OCI-LY3 (cell line): ENCODE data around the gene PAQR6.

Experiments used
- H2AFZ ChIP-seq: fragments of 200-600, 300-600 bp; shearing (Covaris generic); 2 replicates; pipeline ENCODE4 v1.6.0; 2014; ENCODE audit warnings: antibody characterized with exemption, low read depth, low read length
- H3K27ac ChIP-seq: fragments of 200-600, 300-600 bp; sonication (generic); 2 replicates; pipeline ENCODE4 v1.5.1; 2014; ENCODE audit warnings: mild to moderate bottlenecking, low read length, moderate library complexity, mixed read lengths
- H3K27me3 ChIP-seq: fragments of 200-600, 300-600 bp; sonication (generic); 2 replicates; pipeline ENCODE4 v1.6.1; 2014; ENCODE audit warnings: low read depth, low read length, mixed read lengths
- H3K36me3 ChIP-seq: fragments of 200-600, 300-600 bp; sonication (generic); replicated peaks from 2 replicates; pipeline ENCODE3; 2014; ENCODE audit warnings: low read depth, low read length, mixed read lengths
- H3K4me1 ChIP-seq: fragments of 300-600, 200-600 bp; sonication (generic); 2 replicates; pipeline ENCODE4 v1.6.1; 2014; ENCODE audit warnings: low read length, mixed read lengths
- H3K4me2 ChIP-seq: fragments of 200-600, 300-600 bp; sonication (generic); 2 replicates; pipeline ENCODE4 v1.6.1; 2014; ENCODE audit warnings: low read length, mixed read lengths
- H3K4me3 ChIP-seq: fragments of 300-600, 200-600 bp; sonication (generic); 2 replicates; pipeline ENCODE4 v1.5.1; 2014; ENCODE audit warnings: antibody characterized with exemption, mild to moderate bottlenecking, low read length, moderate library complexity
- H3K79me2 ChIP-seq: fragments of 300-600, 200-600 bp; shearing (Covaris generic); 2 replicates; pipeline ENCODE4 v1.6.1; 2014; ENCODE audit warnings: mild to moderate bottlenecking, low read length, mixed read lengths
- H3K9ac ChIP-seq: fragments of 300-600, 200-600 bp; shearing (Covaris generic); 2 replicates; pipeline ENCODE4 v1.6.0; 2014; ENCODE audit warnings: mild to moderate bottlenecking, low read length, moderate library complexity
- H3K9me3 ChIP-seq: fragments of 200-600, 300-600 bp; shearing (Covaris generic); 2 replicates; pipeline ENCODE4 v1.6.1; 2014; ENCODE audit warnings: low read length, mixed read lengths; ENCODE audit not compliant: insufficient read depth
- H4K20me1 ChIP-seq: fragments of 200-600, 300-600 bp; sonication (generic); 2 replicates; pipeline ENCODE4 v1.6.1; 2016; ENCODE audit warnings: low read length, mixed read lengths; ENCODE audit not compliant: insufficient read depth
- EZH2phosphoT487 ChIP-seq: fragments of 200-600 bp; shearing (Covaris generic); IDR thresholded peaks from 2 replicates; pipeline ENCODE4 v1.6.1; 2018; ENCODE audit warnings: antibody characterized with exemption, mixed run types, low read depth
- TF ChIP-seq, protein P1 (sequence below): fragments of 200-600, 300-600 bp; sonication (generic); IDR thresholded peaks from 2 replicates; pipeline ENCODE4 v1.5.1; 2014; ENCODE audit warnings: antibody characterized with exemption, low read length, low read depth

PAQR6 gene

DNA sequence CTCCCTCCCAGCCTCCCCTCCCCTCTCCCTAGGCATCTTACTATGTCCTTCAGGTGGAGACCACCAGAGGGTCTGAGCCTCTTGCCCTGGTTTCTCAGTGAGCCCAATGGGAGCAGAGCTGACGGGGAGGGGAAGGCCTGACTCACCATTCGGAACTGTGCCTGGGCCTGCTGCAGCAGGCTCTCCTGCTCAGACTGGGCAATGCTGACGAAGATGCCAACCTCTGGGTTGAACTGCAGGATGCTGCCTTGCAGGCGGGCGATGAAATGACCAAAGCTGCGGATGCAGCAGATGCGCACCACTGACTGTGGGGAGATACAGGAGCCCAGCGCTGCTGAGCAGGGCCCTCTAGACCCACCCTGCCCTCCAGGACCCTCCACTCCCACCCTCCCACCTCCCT, 11.0 kb upstream of the PAQR6 start:
- Histone ChIP-seq H3K9me3 (no peaks in the 10 kb centered on the region), H3K4me2 (no peak overlapping the region), H3K36me3 (peaks cover 67% of the 10 kb centered on the region), H3K27ac (no peak overlapping the region), H3K4me1 (no peaks in the 10 kb centered on the region), H3K9ac (no peak overlapping the region), H4K20me1 (no peaks in the 10 kb centered on the region), H3K79me2 (no peaks in the 10 kb centered on the region), H3K27me3 (no peaks in the 10 kb centered on the region), H2AFZ (no peak overlapping the region), H3K4me3 (no peak overlapping the region)
- no peak for TF ChIP-seq EZH2phosphoT487
- TF ChIP-seq, protein P1, sequence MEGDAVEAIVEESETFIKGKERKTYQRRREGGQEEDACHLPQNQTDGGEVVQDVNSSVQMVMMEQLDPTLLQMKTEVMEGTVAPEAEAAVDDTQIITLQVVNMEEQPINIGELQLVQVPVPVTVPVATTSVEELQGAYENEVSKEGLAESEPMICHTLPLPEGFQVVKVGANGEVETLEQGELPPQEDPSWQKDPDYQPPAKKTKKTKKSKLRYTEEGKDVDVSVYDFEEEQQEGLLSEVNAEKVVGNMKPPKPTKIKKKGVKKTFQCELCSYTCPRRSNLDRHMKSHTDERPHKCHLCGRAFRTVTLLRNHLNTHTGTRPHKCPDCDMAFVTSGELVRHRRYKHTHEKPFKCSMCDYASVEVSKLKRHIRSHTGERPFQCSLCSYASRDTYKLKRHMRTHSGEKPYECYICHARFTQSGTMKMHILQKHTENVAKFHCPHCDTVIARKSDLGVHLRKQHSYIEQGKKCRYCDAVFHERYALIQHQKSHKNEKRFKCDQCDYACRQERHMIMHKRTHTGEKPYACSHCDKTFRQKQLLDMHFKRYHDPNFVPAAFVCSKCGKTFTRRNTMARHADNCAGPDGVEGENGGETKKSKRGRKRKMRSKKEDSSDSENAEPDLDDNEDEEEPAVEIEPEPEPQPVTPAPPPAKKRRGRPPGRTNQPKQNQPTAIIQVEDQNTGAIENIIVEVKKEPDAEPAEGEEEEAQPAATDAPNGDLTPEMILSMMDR, result no peak

DNA sequence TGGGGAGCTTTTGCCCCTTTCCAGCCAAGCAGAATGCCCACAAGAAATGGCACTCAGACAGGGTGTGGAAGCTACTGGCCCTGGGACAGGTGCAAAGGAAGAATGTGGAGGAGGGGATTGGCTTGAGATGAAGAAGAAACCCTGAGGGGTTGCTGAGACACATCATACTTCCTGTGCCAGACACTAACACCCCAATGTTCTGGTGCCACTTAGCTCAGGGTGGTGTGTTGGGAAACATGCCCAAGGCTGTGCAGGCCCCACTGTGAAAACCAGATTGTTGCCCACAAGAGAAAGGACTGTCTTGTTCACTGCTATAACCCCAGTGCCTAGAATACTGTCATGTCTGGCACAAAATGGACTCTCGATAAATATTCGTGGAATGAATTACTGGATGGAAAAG, 9.9 kb upstream of the PAQR6 start:
- H3K4me1 ChIP-seq, result no peaks in the 10 kb centered on the region
- H3K4me2 ChIP-seq, result no peak overlapping the region
- H3K9me3 ChIP-seq, result no peaks in the 10 kb centered on the region
- H3K27me3 ChIP-seq, result no peaks in the 10 kb centered on the region
- H3K79me2 ChIP-seq, result no peaks in the 10 kb centered on the region
- peaks cover 68% of the 10 kb centered on the region for H3K36me3 ChIP-seq
- H3K9ac ChIP-seq, result no peak overlapping the region
- H3K4me3 ChIP-seq, result no peak overlapping the region
- no peak overlapping the region for H2AFZ ChIP-seq
- H3K27ac ChIP-seq, result no peak overlapping the region
- no peaks in the 10 kb centered on the region for H4K20me1 ChIP-seq
- TF ChIP-seq, protein P1, result no peak
- TF ChIP-seq EZH2phosphoT487, result no peak

DNA sequence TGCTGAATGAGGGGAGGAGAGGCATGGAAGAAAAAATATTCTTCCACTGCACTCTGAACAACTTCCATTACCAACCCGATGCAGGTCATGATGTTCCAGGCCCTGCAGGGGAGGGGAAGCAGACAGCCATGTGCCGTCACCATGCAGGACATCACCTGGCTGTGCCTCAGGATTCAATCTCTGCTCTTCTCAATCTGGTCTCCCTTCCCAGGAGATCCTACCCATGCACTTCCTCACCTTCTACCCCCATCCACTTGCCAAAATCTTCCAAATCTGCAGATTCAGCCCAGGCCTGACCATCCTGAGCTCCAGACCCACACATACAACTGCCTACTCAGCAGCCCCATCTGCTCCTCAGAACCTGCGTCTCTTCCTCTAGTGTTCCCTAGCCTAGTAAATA, 5.8 kb upstream of the PAQR6 start:
- Histone ChIP-seq H3K27ac (no peak overlapping the region), H3K4me1 (no peaks in the 10 kb centered on the region), H3K9me3 (no peaks in the 10 kb centered on the region), H3K4me3 (no peak overlapping the region), H3K9ac (no peak overlapping the region), H3K4me2 (no peak overlapping the region), H4K20me1 (no peaks in the 10 kb centered on the region; the same call in 1 of the 2 replicates), H3K79me2 (no peaks in the 10 kb centered on the region), H3K27me3 (no peaks in the 10 kb centered on the region), H3K36me3 (peaks cover 60% of the 10 kb centered on the region), H2AFZ (no peak overlapping the region)
- TF ChIP-seq EZH2phosphoT487, result no peak
- TF ChIP-seq, protein P1, result no peak

DNA sequence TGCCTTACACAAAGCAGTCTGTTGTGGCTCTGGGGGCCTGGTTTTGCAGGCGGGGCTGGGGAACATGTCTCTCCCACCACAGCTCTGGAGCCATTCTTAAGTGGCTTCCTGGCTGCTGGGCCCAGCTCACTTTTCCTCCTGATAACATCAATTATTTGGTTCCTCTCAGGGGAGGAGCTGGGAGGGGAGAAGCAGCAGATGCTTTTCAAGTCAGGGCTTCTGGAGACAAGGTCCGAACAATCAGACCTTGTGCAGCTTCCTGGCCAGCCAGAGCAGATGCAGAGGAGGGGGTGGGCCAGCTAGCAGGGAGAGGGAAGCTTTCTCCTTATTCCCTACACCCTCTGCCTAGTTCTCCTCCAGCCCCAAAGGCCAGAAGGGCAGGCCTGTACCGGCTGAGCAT, 3.7 kb upstream of the PAQR6 start:
- Histone ChIP-seq H3K79me2 (no peaks in the 10 kb centered on the region), H3K27ac (no peak overlapping the region)

More for the DNA sequence above, 3.7 kb upstream of the PAQR6 start:
- Histone ChIP-seq H3K4me2 (no peak overlapping the region), H3K9ac (no peak overlapping the region), H3K4me3 (no peak overlapping the region), H3K9me3 (no peaks in the 10 kb centered on the region), H3K36me3 (peaks cover 47% of the 10 kb centered on the region), H2AFZ (no peak overlapping the region), H3K4me1 (no peaks in the 10 kb centered on the region), H4K20me1 (peaks cover 4% of the 10 kb centered on the region; the same call in 1 of the 2 replicates), H3K27me3 (no peaks in the 10 kb centered on the region)
- TF ChIP-seq, protein P1, result no peak
- TF ChIP-seq EZH2phosphoT487, result no peak
